CD4-positive, CD25-positive, alpha-beta regulatory T cell (primary cell): ENCODE results near the gene HIBCH. TPM values are rescaled to one million over a fixed set of nuclear protein-coding genes. Genes with fewer than 3 reads are reported as not detected.

Experiments used
- ATAC-seq, 2 donors: fragments of 150-1000 bp; cut with Tn5 transposase; one replicate each; pipeline ENCODE4 v1.10.0; 2021; ENCODE audit warnings: low read depth in 2 of 2, moderate number of reproducible peaks in 2 of 2, moderate library complexity in 1 of 2
- DNase-seq, 3 donors: peaks; one replicate each; pipeline versions ENCODE4 v3.0.0 to v3.0.0-alpha.2; 2012 to 2022; ENCODE audit warnings: mixed read lengths in 1 of 3
- H3K27ac ChIP-seq: one replicate; pipeline ENCODE4 v1.7.0; 2013; ENCODE audit warnings: mild to moderate bottlenecking, low read length; ENCODE audit not compliant: insufficient read depth, poor library complexity, severe bottlenecking
- H3K27me3 ChIP-seq: one replicate; pipeline ENCODE4 v1.7.0; 2013; ENCODE audit warnings: low read length; ENCODE audit not compliant: control insufficient read depth, insufficient read depth
- H3K36me3 ChIP-seq: one replicate; pipeline ENCODE4 v1.7.0; 2013; ENCODE audit warnings: mild to moderate bottlenecking, low read length, moderate library complexity; ENCODE audit not compliant: control insufficient read depth, insufficient read depth
- H3K4me1 ChIP-seq: 2 replicates; pipeline ENCODE4 v1.7.0; 2013; ENCODE audit warnings: mild to moderate bottlenecking, low read length; ENCODE audit not compliant: insufficient read depth, control insufficient read depth, poor library complexity, severe bottlenecking
- H3K4me3 ChIP-seq: one replicate; pipeline ENCODE4 v1.7.0; 2013; ENCODE audit warnings: low read depth, mild to moderate bottlenecking, low read length, moderate library complexity
- H3K9me3 ChIP-seq, 2 experiments: 1 replicate in 1 of 2; 2 replicates in 1 of 2; pipeline ENCODE4 v1.7.0; 2013; ENCODE audit warnings: low read length in 2 of 2, mild to moderate bottlenecking in 1 of 2, moderate library complexity in 1 of 2; ENCODE audit not compliant: control insufficient read depth in 2 of 2
- H3K27ac Mint-ChIP-seq, 3 donors: one replicate each; pipeline ENCODE4 v1.8.0; 2020 to 2022; ENCODE audit warnings: mild to moderate bottlenecking in 3 of 3, mixed read lengths in 3 of 3, moderate library complexity in 2 of 3
- H3K27me3 Mint-ChIP-seq: one replicate; pipeline ENCODE4 v1.8.0; 2022; ENCODE audit warnings: mild to moderate bottlenecking, mixed read lengths
- H3K36me3 Mint-ChIP-seq: one replicate; pipeline ENCODE4 v1.8.0; 2020; ENCODE audit warnings: mixed read lengths
- H3K4me1 Mint-ChIP-seq, 4 donors: one replicate each; pipeline ENCODE4 v1.8.0; 2020 to 2022; ENCODE audit warnings: mixed read lengths in 4 of 4, mild to moderate bottlenecking in 1 of 4
- H3K4me3 Mint-ChIP-seq, 4 donors: one replicate each; pipeline ENCODE4 v1.8.0; 2020 to 2022; ENCODE audit warnings: mild to moderate bottlenecking in 4 of 4, mixed read lengths in 4 of 4, moderate library complexity in 3 of 4
- H3K9me3 Mint-ChIP-seq, 7 donors: one replicate each; pipeline ENCODE4 v1.8.0; 2020 to 2022; ENCODE audit warnings: mixed read lengths in 7 of 7, mild to moderate bottlenecking in 3 of 7, moderate library complexity in 2 of 7
- polyA plus RNA-seq, 4 donors: library from polyadenylated mRNA; unstranded; fragments of 300-500 nt; fragmentation: Illumina TruSeq; gene quantifications; one replicate each; pipeline ENCODE4 v1.2.3, GENCODE V29; 2021
- total RNA-seq: library from RNA; stranded (reverse); gene quantifications from one replicate; pipeline ENCODE4 v1.2.3, GENCODE V29; 2022

Gene HIBCH
- total and polyA plus RNA-seq, 5 donors from 2014 or later, result 21.0 to 31.2 (median 22.7) TPM

- no peaks in the 10 kb centered on the region for H3K27me3 Mint-ChIP-seq
- H3K4me3 Mint-ChIP-seq, result no peak overlapping the region
- DNase-seq (no peak), ATAC-seq (no peak)
- peaks cover 4 to 10% (median 8%) of the 10 kb centered on the region in 4 donors for H3K4me1 Mint-ChIP-seq
- Histone ChIP-seq H3K27ac (no peak overlapping the region), H3K4me3 (no peak overlapping the region), H3K9me3 (no peaks in the 10 kb centered on the region), H3K27me3 (no peaks in the 10 kb centered on the region), H3K4me1 (peaks cover 10% of the 10 kb centered on the region), H3K36me3 (no peaks in the 10 kb centered on the region)
- no peaks in the 10 kb centered on the region for H3K9me3 Mint-ChIP-seq
- H3K27ac Mint-ChIP-seq, result no peak overlapping the region
- H3K36me3 Mint-ChIP-seq, result no peaks in the 10 kb centered on the region
Observed at GRCh38 chr2:190351955-190352354, 32.3 kb upstream of the HIBCH start.

- H3K27me3 Mint-ChIP-seq, result no peaks in the 10 kb centered on the region
- no peaks in the 10 kb centered on the region for H3K9me3 Mint-ChIP-seq
- H3K27ac Mint-ChIP-seq, result no peak overlapping the region
- no peak overlapping the region for H3K4me3 Mint-ChIP-seq
- Histone ChIP-seq H3K9me3 (no peaks in the 10 kb centered on the region), H3K4me3 (no peak overlapping the region), H3K27ac (no peak overlapping the region), H3K27me3 (no peaks in the 10 kb centered on the region), H3K36me3 (no peaks in the 10 kb centered on the region), H3K4me1 (peaks cover 10% of the 10 kb centered on the region)
- ATAC-seq (no peak), DNase-seq (no peak)
- H3K4me1 Mint-ChIP-seq, result peaks cover 4 to 12% (median 8%) of the 10 kb centered on the region in 4 donors
- no peaks in the 10 kb centered on the region for H3K36me3 Mint-ChIP-seq
Observed at GRCh38 chr2:190350371-190350770, 30.7 kb upstream of the HIBCH start.

GRCh38 chr2:190344276-190344827 is 24.7 kb upstream of the HIBCH start:
- Mint-ChIP-seq H3K27me3 (peaks cover 17% of the 10 kb centered on the region), H3K4me1 (peaks cover 11 to 26% (median 19%) of the 10 kb centered on the region in 4 donors), H3K27ac (peak overlapping the region in 2 of 3 donors; percentile 45 to 83), H3K36me3 (no peaks in the 10 kb centered on the region), H3K9me3 (no peaks in the 10 kb centered on the region), H3K4me3 (peak overlapping the region; percentile 88 to 97 (median 90))
- no peaks in the 10 kb centered on the region for H3K36me3 ChIP-seq
- peak; percentile 11 to 15 for ATAC-seq
- H3K4me1 ChIP-seq, result peaks cover 10% of the 10 kb centered on the region
- no peaks in the 10 kb centered on the region for H3K27me3 ChIP-seq
- peak in 1 of 3 donors; percentile 38 for DNase-seq
- no peaks in the 10 kb centered on the region for H3K9me3 ChIP-seq
- H3K27ac ChIP-seq, result no peak overlapping the region
- H3K4me3 ChIP-seq, result peak overlapping the region; percentile 86

GRCh38 chr2:190343536-190344275 is 24.1 kb upstream of the HIBCH start, which contains the start of gene INPP1:
TSS of gene INPP1 (plus strand) at chr2:190343589. CDS start at chr2:190360103, 16,514 bp downstream.
- ATAC-seq, result peak; percentile 45 to 57
- Histone ChIP-seq H3K27ac (no peak within 1 kb of the TSS), H3K9me3 (no peaks in the 10 kb centered on the region), H3K4me1 (peaks cover 10% of the 10 kb centered on the region), H3K36me3 (no peaks in the 10 kb centered on the region), H3K4me3 (peak within 1 kb of the TSS; percentile 86), H3K27me3 (no peaks in the 10 kb centered on the region)
- DNase-seq, result peak; percentile 21 to 51 (median 28)
- H3K27ac Mint-ChIP-seq, result peak within 1 kb of the TSS; percentile 60 to 91 (median 87)
- no peaks in the 10 kb centered on the region for H3K36me3 Mint-ChIP-seq
- no peaks in the 10 kb centered on the region for H3K9me3 Mint-ChIP-seq
- peaks cover 11 to 26% (median 19%) of the 10 kb centered on the region in 4 donors for H3K4me1 Mint-ChIP-seq
- peaks cover 17% of the 10 kb centered on the region for H3K27me3 Mint-ChIP-seq
- peak within 1 kb of the TSS; percentile 89 to 97 (median 92) for H3K4me3 Mint-ChIP-seq

GRCh38 chr2:190343089-190343535 is 23.5 kb upstream of the HIBCH start:
- ATAC-seq, result peak; percentile 25 to 46
- Mint-ChIP-seq H3K4me1 (peaks cover 11 to 26% (median 19%) of the 10 kb centered on the region in 4 donors), H3K36me3 (no peaks in the 10 kb centered on the region), H3K9me3 (no peaks in the 10 kb centered on the region), H3K27me3 (peaks cover 21% of the 10 kb centered on the region), H3K4me3 (peak overlapping the region; percentile 89 to 94 (median 92)), H3K27ac (peak overlapping the region; percentile 60 to 91 (median 87))
- peak in 1 of 3 donors; percentile 53 for DNase-seq
- Histone ChIP-seq H3K9me3 (no peaks in the 10 kb centered on the region), H3K4me3 (peak overlapping the region; percentile 61), H3K27me3 (no peaks in the 10 kb centered on the region), H3K36me3 (no peaks in the 10 kb centered on the region), H3K4me1 (peaks cover 10% of the 10 kb centered on the region), H3K27ac (no peak overlapping the region)

- Histone ChIP-seq H3K4me1 (peaks cover 10% of the 10 kb centered on the region), H3K27me3 (no peaks in the 10 kb centered on the region), H3K27ac (no peak overlapping the region), H3K36me3 (no peaks in the 10 kb centered on the region), H3K9me3 (no peaks in the 10 kb centered on the region), H3K4me3 (no peak overlapping the region)
- Mint-ChIP-seq H3K27ac (no peak overlapping the region), H3K27me3 (peaks cover 23% of the 10 kb centered on the region), H3K4me3 (peak overlapping the region in 3 of 4 donors; percentile 89 to 94 (median 89)), H3K36me3 (no peaks in the 10 kb centered on the region), H3K4me1 (peaks cover 11 to 26% (median 19%) of the 10 kb centered on the region in 4 donors), H3K9me3 (no peaks in the 10 kb centered on the region)
- DNase-seq (no peak), ATAC-seq (no peak)
Observed at GRCh38 chr2:190342611-190343010, 23.0 kb upstream of the HIBCH start.

- Mint-ChIP-seq H3K36me3 (no peaks in the 10 kb centered on the region), H3K4me3 (no peak overlapping the region)
Observed at GRCh38 chr2:190340369-190340768, 20.7 kb upstream of the HIBCH start.

More at GRCh38 chr2:190340369-190340768, 20.7 kb upstream of the HIBCH start:
- Mint-ChIP-seq H3K9me3 (no peaks in the 10 kb centered on the region), H3K27ac (no peak overlapping the region), H3K4me1 (peaks cover 11 to 26% (median 18%) of the 10 kb centered on the region in 4 donors), H3K27me3 (peaks cover 23% of the 10 kb centered on the region)
- Histone ChIP-seq H3K4me3 (no peak overlapping the region), H3K27me3 (no peaks in the 10 kb centered on the region), H3K36me3 (no peaks in the 10 kb centered on the region), H3K27ac (no peak overlapping the region), H3K9me3 (no peaks in the 10 kb centered on the region), H3K4me1 (peaks cover 10% of the 10 kb centered on the region)
- ATAC-seq (no peak), DNase-seq (no peak)
